Measurements from ENCODE around the gene SLC38A9.

DNA sequence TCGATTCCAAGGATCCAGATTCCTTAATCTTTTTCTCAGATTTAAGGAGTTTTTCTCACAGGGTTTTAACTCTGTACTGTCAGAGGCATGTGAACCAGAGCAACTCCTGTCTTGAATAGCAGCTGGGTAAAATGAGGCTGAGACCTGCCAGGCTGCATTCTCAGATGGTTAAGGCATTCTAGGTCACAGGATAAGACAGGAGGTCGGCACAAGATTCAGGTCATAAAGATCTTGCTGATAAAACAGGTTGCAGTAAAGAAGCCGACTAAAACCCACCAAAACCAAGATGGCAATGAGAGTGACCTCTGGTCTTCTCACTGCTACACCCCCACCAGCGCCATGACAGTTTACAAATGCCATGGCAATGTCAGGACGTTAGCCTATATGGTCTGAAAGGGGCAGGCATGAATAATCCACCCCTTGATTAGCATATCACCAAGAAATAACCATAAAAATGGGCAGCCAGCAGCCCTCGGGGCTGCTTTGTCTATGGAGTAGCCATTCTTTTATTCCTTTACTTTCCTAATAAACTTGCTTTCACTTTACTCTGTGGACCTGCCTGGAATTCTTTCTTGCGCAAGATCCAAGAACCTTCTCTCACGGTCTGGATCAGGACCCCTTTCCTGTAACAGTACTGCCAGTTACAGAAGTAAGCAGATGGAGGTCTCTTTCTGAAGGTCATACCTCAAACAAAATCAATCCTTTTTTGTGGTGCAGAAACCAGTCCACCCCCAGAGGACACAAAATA lies 87.1 kb downstream of the SLC38A9 start:
- TF ChIP-seq MYC (IDR thresholded peaks at IDR 0.05; ENCODE audit: low read depth, low read length) = no peak
- TF ChIP-seq POLR2A (IDR thresholded peaks at IDR 0.05; ENCODE audit: extremely low read depth, insufficient read length) = no peak
- TF ChIP-seq, protein P1, sequence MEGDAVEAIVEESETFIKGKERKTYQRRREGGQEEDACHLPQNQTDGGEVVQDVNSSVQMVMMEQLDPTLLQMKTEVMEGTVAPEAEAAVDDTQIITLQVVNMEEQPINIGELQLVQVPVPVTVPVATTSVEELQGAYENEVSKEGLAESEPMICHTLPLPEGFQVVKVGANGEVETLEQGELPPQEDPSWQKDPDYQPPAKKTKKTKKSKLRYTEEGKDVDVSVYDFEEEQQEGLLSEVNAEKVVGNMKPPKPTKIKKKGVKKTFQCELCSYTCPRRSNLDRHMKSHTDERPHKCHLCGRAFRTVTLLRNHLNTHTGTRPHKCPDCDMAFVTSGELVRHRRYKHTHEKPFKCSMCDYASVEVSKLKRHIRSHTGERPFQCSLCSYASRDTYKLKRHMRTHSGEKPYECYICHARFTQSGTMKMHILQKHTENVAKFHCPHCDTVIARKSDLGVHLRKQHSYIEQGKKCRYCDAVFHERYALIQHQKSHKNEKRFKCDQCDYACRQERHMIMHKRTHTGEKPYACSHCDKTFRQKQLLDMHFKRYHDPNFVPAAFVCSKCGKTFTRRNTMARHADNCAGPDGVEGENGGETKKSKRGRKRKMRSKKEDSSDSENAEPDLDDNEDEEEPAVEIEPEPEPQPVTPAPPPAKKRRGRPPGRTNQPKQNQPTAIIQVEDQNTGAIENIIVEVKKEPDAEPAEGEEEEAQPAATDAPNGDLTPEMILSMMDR (IDR thresholded peaks at IDR 0.05; ENCODE audit: low read depth, low read length) = no peak

Data from NB4 (cell line).